Heart left ventricle (tissue), 13 donors: Measurements from ENCODE around the gene SLX9.

Source experiments
- POLR2A ChIP-seq, 2 donors: fragments of 450-650 bp; IDR thresholded peaks; one replicate each; pipeline ENCODE4 v1.6.1; 2017; ENCODE audit warnings: antibody characterized with exemption in 2 of 2, mild to moderate bottlenecking in 2 of 2, moderate library complexity in 2 of 2
- TF ChIP-seq, protein P1 (sequence below), 12 donors: fragments of 200-600 bp; sonication (generic) in 4 of 12; IDR thresholded peaks; one replicate each; pipeline versions ENCODE4 v1.5.0 to v1.8.0; 2018 to 2022; ENCODE audit warnings: antibody characterized with exemption in 12 of 12, mild to moderate bottlenecking in 5 of 12
- donor health status: ischemic (EF 13 %, LVEDD 7.1; RV severe dilation, severe dysfunction).
- donor health status: DM: no; HTN: yes; CAD: no.
- donor health status: DM: no; HTN: no; CAD: no.
- donor health status: ischemic (EF 25% LVEDD 6.9; RV normal size, moderate dysfunction).
- donor health status: ischemic (EF 25% LVEDD 5.7; RV mildly dilated, moderate dysfunction).
- donor health status: ischemic (EF 35%, LVEDD 5.7; RV mildly dilated, moderate dysfunction).
- donor health status: nonischemic (EF 11% LVEDD 7.7; RV severe dilation, severe dysfunction).
- donor health status: DM: yes; HTN: yes; CAD: no.
- donor health status: PGD.
- donor health status: ischemic (EF 29% LVEDD 5.4; RV normal size, mild dysfunction).
- donor health status: nonischemic (EF 23%, LVEDD 6.1; RV moderate dilation, normal function).

GRCh38 chr21:44964381-44964780, 24.6 kb downstream of the SLX9 start:
- TF ChIP-seq, protein P1, sequence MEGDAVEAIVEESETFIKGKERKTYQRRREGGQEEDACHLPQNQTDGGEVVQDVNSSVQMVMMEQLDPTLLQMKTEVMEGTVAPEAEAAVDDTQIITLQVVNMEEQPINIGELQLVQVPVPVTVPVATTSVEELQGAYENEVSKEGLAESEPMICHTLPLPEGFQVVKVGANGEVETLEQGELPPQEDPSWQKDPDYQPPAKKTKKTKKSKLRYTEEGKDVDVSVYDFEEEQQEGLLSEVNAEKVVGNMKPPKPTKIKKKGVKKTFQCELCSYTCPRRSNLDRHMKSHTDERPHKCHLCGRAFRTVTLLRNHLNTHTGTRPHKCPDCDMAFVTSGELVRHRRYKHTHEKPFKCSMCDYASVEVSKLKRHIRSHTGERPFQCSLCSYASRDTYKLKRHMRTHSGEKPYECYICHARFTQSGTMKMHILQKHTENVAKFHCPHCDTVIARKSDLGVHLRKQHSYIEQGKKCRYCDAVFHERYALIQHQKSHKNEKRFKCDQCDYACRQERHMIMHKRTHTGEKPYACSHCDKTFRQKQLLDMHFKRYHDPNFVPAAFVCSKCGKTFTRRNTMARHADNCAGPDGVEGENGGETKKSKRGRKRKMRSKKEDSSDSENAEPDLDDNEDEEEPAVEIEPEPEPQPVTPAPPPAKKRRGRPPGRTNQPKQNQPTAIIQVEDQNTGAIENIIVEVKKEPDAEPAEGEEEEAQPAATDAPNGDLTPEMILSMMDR (IDR thresholded peaks at IDR 0.05): no peak
- TF ChIP-seq POLR2A (IDR thresholded peaks at IDR 0.05): no peak
